ENCODE data around the gene CSDE1.
A peak's percentile ranks its signal among the peaks of the same experiment; 100 is the strongest.

Gene CSDE1

GRCh38 chr1:114749835-114750234, 7.9 kb downstream of the CSDE1 start:
- DNase-seq (ENCODE audit: low read depth, low spot score), result no peak

- no peak for DNase-seq (ENCODE audit: low read depth, low spot score)
Measured at GRCh38 chr1:114746450-114747121, 11.2 kb downstream of the CSDE1 start.

GRCh38 chr1:114745291-114745690, 12.5 kb downstream of the CSDE1 start:
- no peak for DNase-seq (ENCODE audit: low read depth, low spot score)

GRCh38 chr1:114741963-114742746, 15.6 kb downstream of the CSDE1 start:
- DNase-seq (ENCODE audit: low read depth, low spot score), result no peak

- DNase-seq (ENCODE audit: low read depth, low spot score), result no peak
Measured at GRCh38 chr1:114740331-114740730, 17.5 kb downstream of the CSDE1 start.

GRCh38 chr1:114737314-114737849, 20.4 kb downstream of the CSDE1 start:
- DNase-seq (ENCODE audit: low read depth, low spot score), result no peak

- no peak for DNase-seq (ENCODE audit: low read depth, low spot score)
Measured at GRCh38 chr1:114735479-114735878, 22.3 kb downstream of the CSDE1 start.

- no peak for DNase-seq (ENCODE audit: low read depth, low spot score)
Measured at GRCh38 chr1:114729782-114730181, 28.0 kb downstream of the CSDE1 start.

GRCh38 chr1:114728553-114728952, 29.2 kb downstream of the CSDE1 start:
- no peak for DNase-seq (ENCODE audit: low read depth, low spot score)

- no peak for DNase-seq (ENCODE audit: low read depth, low spot score)
Measured at GRCh38 chr1:114725230-114725629, 32.6 kb downstream of the CSDE1 start.

GRCh38 chr1:114723915-114724314, 33.9 kb downstream of the CSDE1 start:
- no peak for DNase-seq (ENCODE audit: low read depth, low spot score)

GRCh38 chr1:114723457-114723856, 34.3 kb downstream of the CSDE1 start:
- DNase-seq (ENCODE audit: low read depth, low spot score), result no peak

- no peak for DNase-seq (ENCODE audit: low read depth, low spot score)
Measured at GRCh38 chr1:114720492-114720891, 37.3 kb downstream of the CSDE1 start.

- DNase-seq (ENCODE audit: low read depth, low spot score), result no peak
Measured at GRCh38 chr1:114719424-114719787, 38.4 kb downstream of the CSDE1 start.

- no peak for DNase-seq (ENCODE audit: low read depth, low spot score)
Measured at GRCh38 chr1:114718661-114719423, 38.9 kb downstream of the CSDE1 start.

GRCh38 chr1:114716304-114717170, 41.2 kb downstream of the CSDE1 start, which contains the start of gene NRAS:
Gene NRAS, minus strand, starts transcription at chr1:114716771. Its CDS starts 611 bp downstream, at chr1:114716160.
- DNase-seq (ENCODE audit: low read depth, low spot score), result peak; percentile 86

- no peak for DNase-seq (ENCODE audit: low read depth, low spot score)
Measured at GRCh38 chr1:114715952-114716303, 41.9 kb downstream of the CSDE1 start.

GRCh38 chr1:114712977-114713376, 44.8 kb downstream of the CSDE1 start:
- DNase-seq (ENCODE audit: low read depth, low spot score), result no peak

GRCh38 chr1:114710360-114710759, 47.4 kb downstream of the CSDE1 start:
- DNase-seq (ENCODE audit: low read depth, low spot score), result no peak

- no peak for DNase-seq (ENCODE audit: low read depth, low spot score)
Measured at GRCh38 chr1:114707604-114708003, 50.2 kb downstream of the CSDE1 start.

- no peak for DNase-seq (ENCODE audit: low read depth, low spot score)
Measured at GRCh38 chr1:114703242-114703641, 54.5 kb downstream of the CSDE1 start.
